ENCODE measurements around the gene FAM110A.

GRCh38 chr20:846894-847278, 13.4 kb downstream of the FAM110A start:
- no peak for TF ChIP-seq CTCF (IDR thresholded peaks at IDR 0.05; ENCODE audit: extremely low read depth in 1 of 2, insufficient read depth in 1 of 2, low read depth in 1 of 2, low read length in 2 of 2)
- TF ChIP-seq POLR2AphosphoS5 (IDR thresholded peaks at IDR 0.05; ENCODE audit: insufficient read depth, low read depth, low read length) = no peak
- TF ChIP-seq EZH2 (IDR thresholded peaks at IDR 0.05; ENCODE audit: borderline replicate concordance, low read depth, low read length, severe bottlenecking) = no peak
- TF ChIP-seq POLR2A (IDR thresholded peaks at IDR 0.05; ENCODE audit: low read depth, low read length) = no peak
- TF ChIP-seq JUN (IDR thresholded peaks at IDR 0.05; ENCODE audit: borderline replicate concordance, insufficient read depth, insufficient read length, low read depth) = no peak
- TF ChIP-seq FOS (IDR thresholded peaks at IDR 0.05; ENCODE audit: borderline replicate concordance, insufficient read depth, low read length) = no peak
